GM06990 (cell line): ENCODE measurements around the gene TMEM123.

Experiments
- DNase-seq: peaks from one replicate; pipeline ENCODE4 v3.0.0-alpha.2; 2011; ENCODE audit not compliant: insufficient read length; ENCODE audit errors: extremely low read depth
- H3K27me3 ChIP-seq: replicated peaks from 2 replicates; pipeline ENCODE4 v1.6.0; 2011; ENCODE audit warnings: low read length; ENCODE audit not compliant: control insufficient read depth, insufficient read depth
- H3K36me3 ChIP-seq: 2 replicates; pipeline ENCODE4 v1.5.1; 2011; ENCODE audit warnings: low read length; ENCODE audit not compliant: control insufficient read depth, insufficient read depth
- H3K4me3 ChIP-seq: replicated peaks from 2 replicates; pipeline ENCODE4 v1.5.1; 2011; ENCODE audit warnings: low read depth, mild to moderate bottlenecking, control low read depth, low read length
- CTCF ChIP-seq: IDR thresholded peaks from 2 replicates; pipeline ENCODE4 v1.5.1; 2011; ENCODE audit warnings: low read length, control low read depth, mild to moderate bottlenecking, inconsistent platforms; ENCODE audit not compliant: insufficient read depth, poor library complexity, severe bottlenecking

The TMEM123 gene

GRCh38 chr11:102457865-102458264, 5.3 kb upstream of the TMEM123 start:
- no peak for TF ChIP-seq CTCF
- no peaks in the 10 kb centered on the region for H3K36me3 ChIP-seq
- no peaks in the 10 kb centered on the region for H3K27me3 ChIP-seq
- no peak for DNase-seq
- H3K4me3 ChIP-seq = no peak overlapping the region

DNA sequence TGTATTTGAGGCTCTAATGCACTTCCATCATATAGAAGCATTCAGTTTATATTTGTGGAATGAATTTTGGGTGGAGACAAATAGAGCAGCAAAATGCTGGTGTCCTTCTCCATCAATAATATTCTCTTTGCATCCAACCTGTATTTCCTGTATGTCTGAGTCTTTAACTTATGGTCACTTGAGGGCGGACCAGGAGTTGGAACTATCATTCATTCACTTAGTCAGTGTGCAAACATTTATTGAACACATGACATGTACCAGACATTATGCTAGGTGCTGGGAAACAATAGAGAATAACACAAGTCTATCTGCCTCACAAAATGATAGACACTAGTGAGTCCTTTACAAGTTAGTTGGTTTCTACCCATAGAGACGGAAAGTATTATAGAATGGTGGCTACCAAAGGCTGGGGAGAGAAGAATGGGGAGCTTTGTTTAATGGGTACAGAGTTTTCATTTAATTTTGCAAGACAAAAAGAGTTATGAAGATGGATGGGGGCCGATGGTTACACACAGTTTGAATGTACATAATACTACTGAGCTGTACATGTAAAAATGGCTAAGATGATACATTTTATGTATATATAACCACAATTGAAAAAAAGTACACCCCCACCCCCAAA, 4.6 kb upstream of the TMEM123 start:
- no peak for DNase-seq
- no peak for TF ChIP-seq CTCF
- Histone ChIP-seq H3K36me3 (no peaks in the 10 kb centered on the region), H3K4me3 (no peak overlapping the region), H3K27me3 (no peaks in the 10 kb centered on the region)

DNA sequence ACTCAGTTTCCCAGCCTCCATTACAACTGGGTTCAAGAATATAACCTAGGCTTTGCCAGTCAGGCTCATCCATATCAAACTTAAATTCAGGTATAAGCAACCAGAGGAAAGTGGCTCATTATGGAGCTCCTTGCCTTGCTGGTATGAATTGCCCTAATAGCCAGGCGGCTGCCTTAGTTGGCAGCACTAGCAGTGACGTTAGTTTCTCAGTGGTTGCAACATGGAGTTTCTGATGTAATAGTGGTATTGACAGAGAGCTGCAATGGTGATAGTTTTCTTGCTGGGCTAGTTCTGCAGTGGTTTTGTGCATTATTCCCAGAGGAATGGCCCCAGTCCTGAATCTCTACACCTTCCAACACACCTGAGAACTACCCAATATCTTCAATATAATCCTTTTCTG, 3.8 kb upstream of the TMEM123 start:
- no peak for TF ChIP-seq CTCF
- no peaks in the 10 kb centered on the region for H3K27me3 ChIP-seq
- H3K36me3 ChIP-seq = no peaks in the 10 kb centered on the region
- no peak for DNase-seq
- H3K4me3 ChIP-seq = no peak overlapping the region

DNA sequence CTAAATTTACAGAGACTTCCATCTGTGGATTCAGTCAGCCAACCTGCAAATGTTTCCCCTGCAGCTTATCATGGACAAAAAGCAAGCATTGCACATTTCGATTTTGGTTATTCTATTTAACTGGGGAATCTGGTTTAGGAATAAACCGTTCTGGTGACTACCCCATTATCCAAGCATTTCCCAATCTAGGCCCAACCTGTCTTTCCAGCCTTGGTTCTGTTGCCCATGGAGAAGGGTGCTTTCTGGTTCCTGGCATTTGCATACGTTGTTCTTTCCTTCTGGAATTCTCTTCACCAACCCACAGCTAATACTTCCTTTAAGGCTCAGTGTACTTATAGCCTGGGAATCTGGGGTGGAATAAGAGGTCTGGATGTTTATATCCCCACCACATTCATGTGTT, 1.4 kb upstream of the TMEM123 start:
- Histone ChIP-seq H3K27me3 (no peaks in the 10 kb centered on the region), H3K4me3 (no peak overlapping the region), H3K36me3 (no peaks in the 10 kb centered on the region)
- TF ChIP-seq CTCF = no peak
- no peak for DNase-seq

- DNase-seq = no peak
- peak overlapping the region; percentile 91 for H3K4me3 ChIP-seq
- no peak for TF ChIP-seq CTCF
- H3K27me3 ChIP-seq = no peaks in the 10 kb centered on the region
- H3K36me3 ChIP-seq = no peaks in the 10 kb centered on the region
These were observed 734 bp upstream of the TMEM123 start for GRCh38 chr11:102453302-102453695.
